ENCODE data around the gene CNP.
"Not testable (repeated sequence)": the region's sequence is repeated elsewhere in the genome, so short reads cannot be mapped to it uniquely, and the experiment has no call there.

Gene CNP

GRCh38 chr17:42002175-42002791 lies 35.7 kb downstream of the CNP start:
- no peak for DNase-seq (ENCODE audit: low read depth in 4 of 4, low spot score in 1 of 4)

GRCh38 chr17:42002792-42003301 lies 36.3 kb downstream of the CNP start:
- no peak for DNase-seq (ENCODE audit: low read depth in 4 of 4, low spot score in 1 of 4)

GRCh38 chr17:42005166-42005565 lies 38.6 kb downstream of the CNP start:
- DNase-seq (ENCODE audit: low read depth in 4 of 4, low spot score in 1 of 4): no peak

GRCh38 chr17:42009170-42009569 lies 42.6 kb downstream of the CNP start:
- DNase-seq (ENCODE audit: low read depth in 4 of 4, low spot score in 1 of 4): no peak

GRCh38 chr17:42010266-42010680 lies 43.7 kb downstream of the CNP start:
- not testable (repeated sequence) for DNase-seq (ENCODE audit: low read depth in 4 of 4, low spot score in 1 of 4)

GRCh38 chr17:42010898-42011516 lies 44.4 kb downstream of the CNP start:
- DNase-seq (ENCODE audit: low read depth in 4 of 4, low spot score in 1 of 4): no peak

- not testable (repeated sequence) for DNase-seq (ENCODE audit: low read depth in 4 of 4, low spot score in 1 of 4)
These were observed 45.8 kb downstream of the CNP start for GRCh38 chr17:42012363-42012762.

GRCh38 chr17:42013740-42014139 lies 47.1 kb downstream of the CNP start:
- DNase-seq (ENCODE audit: low read depth in 4 of 4, low spot score in 1 of 4): not testable (repeated sequence)

GRCh38 chr17:42016411-42016831 lies 49.8 kb downstream of the CNP start:
- DNase-seq (ENCODE audit: low read depth in 4 of 4, low spot score in 1 of 4): no peak

GRCh38 chr17:42016941-42017865 lies 50.6 kb downstream of the CNP start, which contains the start of gene DNAJC7:
DNAJC7 (minus strand) TSS chr17:42017439; CDS start chr17:42017416, 23 bp downstream.
- peak; percentile 73 to 87 (median 80) for DNase-seq (ENCODE audit: low read depth in 4 of 4, low spot score in 1 of 4)

GRCh38 chr17:42017866-42018200 lies 51.2 kb downstream of the CNP start:
- no peak for DNase-seq (ENCODE audit: low read depth in 4 of 4, low spot score in 1 of 4)

GRCh38 chr17:42018339-42018738 lies 51.7 kb downstream of the CNP start:
- DNase-seq (ENCODE audit: low read depth in 4 of 4, low spot score in 1 of 4): no peak

GRCh38 chr17:42018988-42019387 lies 52.4 kb downstream of the CNP start:
- DNase-seq (ENCODE audit: low read depth in 4 of 4, low spot score in 1 of 4): no peak

- DNase-seq (ENCODE audit: low read depth in 4 of 4, low spot score in 1 of 4): peak; percentile 88 to 95 (median 92)
These were observed 53.2 kb downstream of the CNP start, which contains the start of gene NKIRAS2 for GRCh38 chr17:42019509-42020404. NKIRAS2 (plus strand) TSS chr17:42020090; CDS start chr17:42021578, 1,488 bp downstream.

- not testable (repeated sequence) for DNase-seq (ENCODE audit: low read depth in 4 of 4, low spot score in 1 of 4)
These were observed 54.2 kb downstream of the CNP start for GRCh38 chr17:42020845-42021244.

- DNase-seq (ENCODE audit: low read depth in 4 of 4, low spot score in 1 of 4): no peak
These were observed 57.1 kb downstream of the CNP start for GRCh38 chr17:42023524-42024349.

- DNase-seq (ENCODE audit: low read depth in 4 of 4, low spot score in 1 of 4): no peak
These were observed 58.6 kb downstream of the CNP start for GRCh38 chr17:42025191-42025579.

- no peak for DNase-seq (ENCODE audit: low read depth in 4 of 4, low spot score in 1 of 4)
These were observed 59.3 kb downstream of the CNP start for GRCh38 chr17:42025936-42026335.

GRCh38 chr17:42026857-42027589 lies 60.4 kb downstream of the CNP start:
- DNase-seq (ENCODE audit: low read depth in 4 of 4, low spot score in 1 of 4): no peak

All from stimulated activated CD4-positive, alpha-beta T cell treated with anti-CD3 and anti-CD28 coated beads, Interleukin-1b, Interleukin-23, amount 100 ng/mL, for 24 hours (primary cell).